ENCODE results near the gene SELENON.

DNA sequence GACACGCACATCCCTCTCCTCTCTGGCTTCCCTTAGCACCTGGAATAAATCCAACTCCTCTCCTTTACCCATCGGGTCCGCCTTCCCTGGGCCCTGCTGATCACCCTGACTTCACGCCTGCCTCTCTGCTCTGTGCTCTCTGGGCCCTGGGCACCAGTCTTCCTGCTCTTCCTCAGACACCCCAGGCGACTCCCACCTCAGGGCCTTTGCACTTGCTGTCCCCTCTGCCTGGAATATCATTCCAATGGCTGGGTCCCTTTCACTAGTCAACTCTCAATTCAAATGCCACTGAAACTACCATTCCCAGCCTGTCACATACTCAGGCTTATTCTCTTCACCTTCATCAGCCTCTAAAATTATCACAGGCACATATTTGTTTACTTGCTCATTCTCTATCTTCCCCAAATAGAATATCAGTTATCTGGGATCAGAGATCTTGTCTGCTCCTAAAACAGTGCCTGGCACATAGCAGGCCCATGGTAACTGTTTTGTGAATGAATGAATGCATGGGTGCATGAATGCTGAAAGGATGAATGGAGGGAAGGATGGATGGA lies 27.2 kb upstream of the SELENON start:
- TF ChIP-seq POLR2AphosphoS5 (IDR thresholded peaks at IDR 0.05; ENCODE audit: low read depth, low read length) (no peak), POLR2A (IDR thresholded peaks at IDR 0.05; ENCODE audit: low read depth, low read length) (no peak), TAF1 (IDR thresholded peaks at IDR 0.05; ENCODE audit: borderline replicate concordance, low read depth, low read length) (no peak)

Data from GM12892 (cell line).